GM19397 (cell line): ENCODE data around the gene PACS2.
"Not testable (repeated sequence)": the region's sequence is repeated elsewhere in the genome, so short reads cannot be mapped to it uniquely, and the experiment has no call there.

Experiments
- ATAC-seq: cut with Tn5 transposase; IDR thresholded peaks from one replicate; pipeline ENCODE4 v1.9.1; 2021; ENCODE audit warnings: mild to moderate bottlenecking, moderate library complexity; ENCODE audit not compliant: unreplicated experiment

PACS2 gene

DNA sequence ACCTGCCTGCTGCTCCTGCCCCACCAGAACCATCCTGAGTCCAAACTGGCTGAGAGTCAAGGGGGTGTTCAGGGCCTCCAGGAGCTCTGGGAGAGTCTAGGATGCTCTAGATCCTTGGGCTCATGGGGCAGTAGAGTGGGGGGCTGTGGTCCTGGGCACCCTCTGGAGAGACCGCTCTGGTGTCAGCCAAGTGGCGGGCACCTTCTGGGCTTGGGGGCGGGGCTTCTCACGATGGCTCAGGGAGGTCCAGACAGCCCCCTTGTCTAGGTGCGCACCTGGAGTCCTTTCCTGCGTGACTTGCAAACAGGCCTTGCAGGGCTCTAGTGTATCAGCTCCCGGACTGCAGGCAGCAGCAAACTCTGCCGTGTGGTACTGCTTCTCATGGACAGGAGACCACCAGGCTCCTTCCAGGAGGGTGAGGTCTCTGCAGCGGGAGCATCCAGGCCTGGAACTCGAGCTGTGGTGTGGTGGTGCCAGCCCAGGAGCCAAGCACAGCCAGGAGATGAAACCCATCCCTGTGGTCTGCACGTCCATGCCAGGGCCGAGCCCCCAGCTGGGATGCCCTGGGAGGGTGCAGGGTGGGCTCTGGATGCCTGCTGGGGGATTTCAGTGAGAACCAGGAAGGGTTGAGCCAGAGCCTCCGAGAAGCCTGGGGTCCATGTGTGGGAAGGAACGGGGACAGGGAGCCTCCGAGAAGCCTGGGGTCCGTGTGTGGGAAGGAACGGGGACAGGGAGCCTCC, 15.0 kb downstream of the PACS2 start:
- ATAC-seq: no peak

- ATAC-seq: no peak
Observed at GRCh38 chr14:105330491-105330895, 15.9 kb downstream of the PACS2 start.

- ATAC-seq: no peak
Observed at GRCh38 chr14:105331575-105332349, 17.2 kb downstream of the PACS2 start.

GRCh38 chr14:105332350-105332874, 17.9 kb downstream of the PACS2 start:
- no peak for ATAC-seq

- ATAC-seq: no peak
Observed at GRCh38 chr14:105333020-105333490, 18.5 kb downstream of the PACS2 start.

- ATAC-seq: no peak
Observed at GRCh38 chr14:105333613-105334364, 19.2 kb downstream of the PACS2 start.

DNA sequence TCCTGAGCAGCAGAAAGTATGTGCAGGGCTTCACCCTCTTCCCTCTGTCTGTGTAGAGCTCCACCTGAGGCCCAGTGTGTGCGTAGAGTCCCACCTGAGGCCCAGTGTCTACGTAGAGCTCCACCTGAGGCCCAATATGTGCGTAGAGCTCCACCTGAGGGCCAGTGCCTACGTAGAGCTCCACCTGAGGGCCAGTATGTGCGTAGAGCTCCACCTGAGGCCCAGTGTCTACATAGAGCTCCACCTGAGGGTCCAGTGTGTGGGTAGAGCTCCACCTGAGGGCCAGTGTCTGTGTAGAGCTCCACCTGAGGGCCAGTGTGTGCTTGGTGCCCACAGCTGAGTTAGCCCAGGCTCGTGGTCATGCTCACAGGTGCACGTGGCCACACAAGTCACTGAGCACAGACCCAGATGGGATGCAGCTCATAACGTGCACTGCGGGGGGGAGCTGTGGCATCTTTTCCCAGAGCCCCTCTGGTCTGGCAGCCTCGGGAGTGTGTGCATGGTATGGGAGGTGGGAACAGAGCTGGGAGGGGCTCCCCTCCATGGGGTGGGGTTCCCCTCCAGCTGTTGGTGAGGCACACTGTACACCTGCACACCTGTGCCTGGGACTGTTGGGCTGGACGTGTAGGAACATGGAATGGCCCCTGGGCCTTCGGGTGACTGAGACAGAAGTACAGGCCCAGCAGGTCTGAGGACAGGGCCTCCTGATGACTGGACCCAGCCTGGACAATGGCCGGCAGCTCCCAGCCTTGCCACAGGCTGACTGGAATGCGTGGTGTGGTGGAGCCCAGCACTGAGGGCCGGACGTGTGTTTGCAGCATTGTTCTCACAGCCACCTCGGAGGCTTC, 20.1 kb downstream of the PACS2 start:
- no peak for ATAC-seq

DNA sequence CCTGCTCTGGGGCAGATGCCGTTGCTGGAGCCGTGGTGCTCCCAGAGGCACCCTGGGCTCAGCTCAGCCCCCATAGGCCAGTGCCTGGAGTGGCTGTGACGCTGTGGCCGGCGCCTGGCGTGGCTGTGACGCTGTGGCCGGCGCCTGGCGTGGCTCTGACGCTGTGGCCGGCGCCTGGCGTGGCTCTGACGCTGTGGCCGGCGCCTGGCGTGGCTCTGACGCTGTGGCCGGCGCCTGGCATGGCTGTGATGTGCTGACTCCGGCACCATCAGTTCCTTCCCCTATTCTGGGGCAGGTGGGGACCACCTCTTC, 20.6 kb downstream of the PACS2 start:
- not testable (repeated sequence) for ATAC-seq

DNA sequence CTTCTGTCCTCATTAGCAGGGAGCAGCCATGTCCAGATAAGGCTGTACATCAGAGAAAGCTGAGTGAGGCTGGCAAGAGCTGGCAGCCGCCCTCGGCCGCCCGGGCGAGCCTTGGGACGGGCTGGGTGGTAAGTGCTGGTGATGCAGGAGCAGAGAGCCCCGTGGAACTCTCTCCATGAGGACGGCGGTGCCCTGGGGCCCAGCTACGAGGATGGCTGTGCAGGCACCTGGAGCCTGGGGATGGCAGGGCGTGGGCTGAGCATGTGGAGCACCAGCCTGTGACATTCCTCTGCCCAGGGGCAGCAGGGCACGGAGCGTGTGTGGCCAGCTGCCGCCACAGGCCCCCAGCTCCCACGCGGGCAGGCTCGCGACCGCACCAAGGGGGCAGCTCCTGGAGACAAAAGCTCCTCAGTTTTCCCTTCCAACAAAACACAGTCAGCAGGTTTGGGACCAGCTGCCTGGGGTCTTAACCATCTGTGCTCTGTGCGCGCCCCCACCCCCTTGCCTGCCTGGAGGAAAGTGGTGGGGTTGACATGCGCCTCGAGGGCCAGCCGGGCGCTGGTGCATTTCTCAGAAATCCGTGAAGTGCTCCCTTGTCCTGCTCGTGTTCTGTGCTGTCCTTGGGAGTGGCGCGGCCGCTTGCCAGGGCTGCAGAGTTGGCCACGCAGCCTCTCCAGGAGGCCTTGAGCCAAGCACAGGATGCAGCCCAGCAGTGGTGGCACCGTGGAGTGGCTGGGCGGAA, 21.4 kb downstream of the PACS2 start:
- no peak for ATAC-seq

- no peak for ATAC-seq
Observed at GRCh38 chr14:105336477-105337287, 22.1 kb downstream of the PACS2 start.

DNA sequence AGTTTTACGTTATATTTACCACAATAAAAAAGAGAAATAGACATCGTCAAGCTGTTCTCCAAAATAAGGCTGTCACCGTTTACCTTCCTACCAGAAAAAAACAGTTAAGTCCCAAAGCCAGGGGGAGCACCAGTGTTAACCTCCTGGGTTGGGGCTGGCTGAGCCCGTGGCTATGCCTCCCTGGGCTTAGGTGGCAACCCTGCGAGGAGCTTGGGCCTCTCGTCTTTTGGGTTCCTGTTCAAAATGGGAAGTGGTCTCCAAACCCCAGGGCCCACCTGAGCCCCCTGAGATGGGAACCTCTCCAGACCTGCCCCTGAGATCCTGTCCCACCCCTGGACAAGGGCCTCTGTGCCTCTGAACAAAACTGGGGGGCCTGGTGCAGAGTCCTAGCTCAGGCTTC, 22.9 kb downstream of the PACS2 start:
- no peak for ATAC-seq

DNA sequence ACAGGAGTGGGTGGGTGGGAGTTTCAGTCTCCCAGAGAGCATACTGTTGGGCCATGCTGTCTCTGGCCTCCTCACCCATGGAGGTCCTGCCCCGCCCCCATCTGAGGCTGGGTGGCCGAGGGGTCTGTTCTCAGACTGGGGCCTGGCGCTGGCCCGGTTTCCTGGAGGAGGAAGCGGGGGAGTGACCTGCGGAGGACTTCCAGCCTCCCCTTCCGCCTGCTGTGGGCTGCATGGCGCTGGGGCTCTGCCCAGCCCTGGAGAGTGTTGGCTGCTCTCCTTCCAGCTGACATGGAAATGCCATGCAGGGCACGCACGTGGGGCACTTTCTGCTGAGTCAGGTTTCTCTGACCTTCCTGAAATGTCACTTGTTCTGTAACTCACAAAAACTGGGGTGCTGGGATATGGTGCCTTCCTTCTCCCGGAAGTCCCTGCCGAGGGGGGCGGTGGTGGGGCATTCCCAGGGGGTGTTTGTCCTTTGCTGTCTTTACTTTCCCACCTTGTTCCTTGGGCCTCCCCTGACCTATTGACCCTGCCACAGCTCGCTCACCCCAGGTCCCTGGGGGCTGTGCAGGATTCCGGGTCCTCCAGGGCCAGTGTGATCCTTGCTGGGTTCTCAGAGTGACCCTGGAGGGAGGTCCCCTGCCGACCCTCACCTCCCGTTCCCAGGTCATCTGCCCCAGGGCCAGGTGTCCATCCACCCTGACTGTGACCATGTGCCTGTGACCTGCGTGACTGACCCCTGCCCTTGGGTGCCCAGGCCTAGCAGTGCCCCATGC, 23.6 kb downstream of the PACS2 start:
- ATAC-seq: no peak

DNA sequence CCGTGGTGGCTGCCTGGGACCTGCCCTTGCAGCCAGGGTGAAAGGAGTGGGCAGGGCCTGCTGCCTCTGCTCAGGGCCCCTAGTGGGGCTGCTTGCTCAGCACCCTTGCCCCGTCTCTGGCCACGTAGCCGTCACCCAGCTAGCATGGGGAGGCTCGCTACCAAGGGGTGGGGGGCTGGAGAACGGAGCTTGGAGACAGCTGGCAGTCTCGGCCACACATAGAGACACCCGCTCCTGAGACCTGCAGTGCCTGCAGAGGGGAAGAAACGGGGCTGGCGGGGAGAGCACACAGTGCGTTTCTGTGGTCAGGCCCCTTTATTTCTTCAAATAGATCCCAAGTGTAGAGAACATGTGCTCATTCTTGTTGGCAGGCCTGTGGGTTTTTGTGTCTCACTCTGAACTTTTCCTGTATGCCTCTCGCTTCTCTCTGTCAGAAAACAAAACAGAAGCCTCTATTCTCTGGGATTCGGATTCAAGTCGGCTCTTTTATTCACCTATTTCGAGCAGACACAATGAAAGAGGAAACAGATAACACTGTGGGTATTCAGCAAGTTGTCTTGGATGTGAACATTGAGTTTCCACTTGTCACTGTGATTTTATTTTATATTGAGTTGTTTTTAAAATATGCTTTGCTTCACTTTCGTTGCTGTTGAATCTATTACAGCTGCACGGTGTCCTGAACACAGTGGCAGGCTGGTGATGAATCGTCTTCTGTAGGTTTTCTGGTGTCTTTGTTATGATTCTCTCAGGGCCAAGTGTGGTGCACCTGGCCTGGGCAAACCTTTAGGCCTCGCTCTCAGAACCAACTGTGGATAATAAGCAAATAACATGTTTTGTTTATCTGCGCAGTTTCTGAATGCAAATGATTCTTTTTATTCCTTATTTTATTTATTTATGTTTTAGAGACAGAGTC, 26.5 kb downstream of the PACS2 start:
- ATAC-seq: no peak

DNA sequence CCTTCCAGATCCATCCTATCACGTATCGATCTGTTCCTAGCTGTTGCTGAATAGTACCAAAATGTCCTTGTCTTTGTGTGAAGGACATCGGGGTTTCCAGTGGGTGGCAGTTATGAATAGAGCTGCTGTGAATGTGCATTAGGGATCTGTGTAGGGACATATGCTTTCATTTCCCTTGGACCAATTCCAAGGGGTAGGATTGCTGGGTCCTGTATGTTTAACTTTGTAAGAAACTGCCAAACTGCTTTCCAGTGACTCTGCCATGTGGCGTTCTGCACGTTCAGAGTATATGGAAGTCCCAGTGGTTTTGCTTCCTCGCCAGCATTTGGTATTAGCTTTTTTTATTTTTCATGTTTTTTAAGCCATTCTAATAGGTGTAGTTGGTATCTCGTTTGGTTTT, 28.6 kb downstream of the PACS2 start:
- no peak for ATAC-seq

DNA sequence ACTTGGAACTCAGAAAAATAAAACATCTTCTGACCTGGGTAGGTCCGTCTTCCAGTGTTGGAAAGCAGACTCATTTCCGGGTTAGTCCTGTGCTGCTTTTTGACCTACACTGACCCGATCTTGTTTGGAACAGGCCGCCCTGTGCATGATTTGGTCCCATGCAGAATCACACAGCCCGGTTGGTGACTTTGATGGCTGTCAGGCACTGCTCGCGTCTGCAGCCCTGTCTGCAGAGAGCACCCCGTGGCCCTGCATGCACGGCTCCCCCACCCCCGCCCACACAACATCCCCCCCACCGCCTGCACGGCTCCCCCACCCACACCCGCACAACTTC, 31.6 kb downstream of the PACS2 start:
- no peak for ATAC-seq

GRCh38 chr14:105346876-105347586, 32.5 kb downstream of the PACS2 start:
- no peak for ATAC-seq

- no peak for ATAC-seq
Observed at GRCh38 chr14:105347587-105347968, 33.0 kb downstream of the PACS2 start.
